Lower lobe of right lung (tissue), 2 donors: Measurements from ENCODE around the gene TNK1. TPM values are rescaled to one million over a fixed set of nuclear protein-coding genes. Genes with fewer than 3 reads are reported as not detected.

Experiments used
- ATAC-seq, 2 donors: fragments of 200-7000 bp; cut with Tn5 transposase; one replicate each; pipeline ENCODE4 v1.9.1; 2020 to 2022; ENCODE audit warnings: mild to moderate bottlenecking in 2 of 2, moderate library complexity in 2 of 2
- DNase-seq: peaks from one replicate; pipeline ENCODE4 v3.0.0-alpha.2; 2020
- H3K27ac ChIP-seq: fragments of 200-600 bp; one replicate; pipeline ENCODE4 v1.8.0; 2022
- H3K27me3 ChIP-seq: fragments of 200-600 bp; one replicate; pipeline ENCODE4 v1.8.0; 2022; ENCODE audit warnings: low read depth
- H3K36me3 ChIP-seq: fragments of 200-600 bp; one replicate; pipeline ENCODE4 v1.8.0; 2022; ENCODE audit warnings: mild to moderate bottlenecking
- H3K4me1 ChIP-seq: fragments of 200-600 bp; one replicate; pipeline ENCODE4 v1.8.0; 2022
- H3K4me3 ChIP-seq: fragments of 200-600 bp; one replicate; pipeline ENCODE4 v1.8.0; 2022; ENCODE audit warnings: mild to moderate bottlenecking
- H3K9me3 ChIP-seq: fragments of 200-600 bp; one replicate; pipeline ENCODE4 v1.8.0; 2022
- intact Hi-C: fragments of 100-400 bp; cut with DNase I; formaldehyde crosslinking; loops from one replicate; pipeline ENCODE4 v1.11.0; 2022
- total RNA-seq: library from RNA; stranded (reverse); fragmentation: NEBNext Ultra II Directional; extraction: Animal tissue kit (Norgen Biotek cat#: 25700); gene quantifications from one replicate; pipeline ENCODE4 v1.2.1, GENCODE V29; 2021
- TF ChIP-seq, protein P1 (sequence below): fragments of 200-600 bp; IDR thresholded peaks from one replicate; pipeline ENCODE4 v1.8.0; 2022; ENCODE audit warnings: antibody characterized with exemption, mild to moderate bottlenecking
- donor health status: DM: no; HTN: yes; CAD: no; lungs with severe emphysema.

TNK1 gene
- total RNA-seq, 1 donor from 2014 or later = 4.1 TPM

GRCh38 chr17:7405350-7406234, 24.7 kb downstream of the TNK1 start:
- no peak for ATAC-seq
- Histone ChIP-seq H3K4me1 (peaks cover 20% of the 10 kb centered on the region), H3K27me3 (no peaks in the 10 kb centered on the region), H3K27ac (peak overlapping the region; percentile 69), H3K9me3 (no peaks in the 10 kb centered on the region), H3K36me3 (no peaks in the 10 kb centered on the region), H3K4me3 (peak overlapping the region; percentile 77)
- DNase-seq = no peak
- TF ChIP-seq, protein P1, sequence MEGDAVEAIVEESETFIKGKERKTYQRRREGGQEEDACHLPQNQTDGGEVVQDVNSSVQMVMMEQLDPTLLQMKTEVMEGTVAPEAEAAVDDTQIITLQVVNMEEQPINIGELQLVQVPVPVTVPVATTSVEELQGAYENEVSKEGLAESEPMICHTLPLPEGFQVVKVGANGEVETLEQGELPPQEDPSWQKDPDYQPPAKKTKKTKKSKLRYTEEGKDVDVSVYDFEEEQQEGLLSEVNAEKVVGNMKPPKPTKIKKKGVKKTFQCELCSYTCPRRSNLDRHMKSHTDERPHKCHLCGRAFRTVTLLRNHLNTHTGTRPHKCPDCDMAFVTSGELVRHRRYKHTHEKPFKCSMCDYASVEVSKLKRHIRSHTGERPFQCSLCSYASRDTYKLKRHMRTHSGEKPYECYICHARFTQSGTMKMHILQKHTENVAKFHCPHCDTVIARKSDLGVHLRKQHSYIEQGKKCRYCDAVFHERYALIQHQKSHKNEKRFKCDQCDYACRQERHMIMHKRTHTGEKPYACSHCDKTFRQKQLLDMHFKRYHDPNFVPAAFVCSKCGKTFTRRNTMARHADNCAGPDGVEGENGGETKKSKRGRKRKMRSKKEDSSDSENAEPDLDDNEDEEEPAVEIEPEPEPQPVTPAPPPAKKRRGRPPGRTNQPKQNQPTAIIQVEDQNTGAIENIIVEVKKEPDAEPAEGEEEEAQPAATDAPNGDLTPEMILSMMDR = no peak
- intact Hi-C loops = no loop called here

DNA sequence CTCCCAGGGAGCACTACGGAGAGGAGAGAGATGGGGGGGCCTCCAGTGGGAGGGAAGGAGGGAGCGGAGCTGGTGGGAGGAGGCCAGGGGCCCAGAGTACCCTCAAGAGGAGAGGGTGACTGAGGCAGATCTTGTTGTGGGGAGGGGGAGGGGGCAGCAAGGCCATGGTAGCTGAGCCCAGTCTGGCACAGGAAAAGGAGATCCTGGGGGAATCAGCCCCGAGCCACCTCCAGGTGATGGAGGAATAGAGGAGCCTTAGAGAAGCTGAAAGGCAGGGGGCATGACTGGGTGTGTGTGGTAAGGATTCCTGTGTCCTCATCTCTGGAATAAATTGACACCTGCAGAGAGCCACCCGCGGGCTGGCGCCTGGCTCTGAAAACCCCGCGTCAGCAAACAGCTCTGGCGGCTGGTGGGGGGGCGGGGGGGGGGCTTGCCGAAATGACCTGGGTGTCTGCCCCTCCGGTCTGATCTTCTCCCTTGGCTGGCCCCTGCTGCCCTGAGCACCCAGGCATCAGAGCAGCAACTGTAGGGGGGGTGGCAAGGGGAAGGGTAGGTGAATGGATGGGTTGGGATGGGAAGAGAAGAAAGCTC, 25.4 kb downstream of the TNK1 start:
- intact Hi-C loops = no loop called here
- H3K27ac ChIP-seq = no peak overlapping the region
- DNase-seq = no peak
- H3K4me1 ChIP-seq = peaks cover 20% of the 10 kb centered on the region
- TF ChIP-seq, protein P1 = no peak
- H3K4me3 ChIP-seq = no peak overlapping the region
- no peaks in the 10 kb centered on the region for H3K9me3 ChIP-seq
- H3K27me3 ChIP-seq = no peaks in the 10 kb centered on the region
- H3K36me3 ChIP-seq = no peaks in the 10 kb centered on the region
- ATAC-seq = no peak

- ATAC-seq = no peak
- Histone ChIP-seq H3K27me3 (no peaks in the 10 kb centered on the region), H3K4me1 (peaks cover 19% of the 10 kb centered on the region), H3K4me3 (no peak overlapping the region), H3K9me3 (no peaks in the 10 kb centered on the region), H3K27ac (no peak overlapping the region), H3K36me3 (no peaks in the 10 kb centered on the region)
- TF ChIP-seq, protein P1 = no peak
- no peak for DNase-seq
- intact Hi-C loops = no loop called here
These were observed 26.2 kb downstream of the TNK1 start for GRCh38 chr17:7407082-7407481.

DNA sequence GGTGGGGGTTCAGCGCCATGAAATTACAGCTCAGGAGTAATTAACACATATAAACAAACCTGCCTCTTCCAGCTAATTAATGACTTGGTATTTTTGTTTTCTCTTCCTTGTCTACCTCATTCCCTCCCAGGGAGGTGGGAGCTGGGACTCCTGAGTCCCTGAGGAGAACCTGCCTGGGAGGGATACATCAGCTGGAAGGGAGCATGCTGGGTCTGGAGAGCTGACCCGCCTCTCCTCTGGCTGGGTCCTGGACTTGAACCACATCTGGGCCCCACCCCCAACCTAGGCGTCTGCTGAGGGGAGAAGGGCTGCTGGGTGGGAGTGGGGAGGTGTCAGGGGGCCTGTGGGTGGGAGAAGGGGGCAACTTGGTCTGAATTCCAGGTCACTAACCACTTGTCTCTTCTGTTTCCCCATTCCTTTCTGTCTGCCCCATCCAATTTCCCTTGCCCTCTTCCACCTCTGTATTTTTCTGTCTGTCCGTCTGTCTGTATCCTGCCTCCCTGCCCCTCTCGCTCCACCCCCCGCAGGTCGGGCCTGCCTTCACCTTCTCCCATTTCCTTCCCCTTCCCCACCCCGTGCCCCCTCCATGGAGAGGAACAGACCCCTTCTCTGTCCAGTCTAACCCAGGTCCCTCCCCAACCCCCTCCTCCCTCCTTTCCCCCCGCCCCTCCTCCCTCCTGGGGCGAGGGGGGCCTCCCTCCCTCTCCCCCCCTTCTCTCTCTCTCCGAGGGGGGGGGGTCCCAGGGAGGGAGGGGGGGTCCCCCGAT, 26.8 kb downstream of the TNK1 start, which contains the start of gene NLGN2:
TSS of gene NLGN2 (plus strand) at position 361 of the 767 bp plus-strand sequence. CDS start 411 bp downstream, outside the sequence.
- Histone ChIP-seq H3K9me3 (no peaks in the 10 kb centered on the region), H3K4me1 (peaks cover 13% of the 10 kb centered on the region), H3K27ac (no peak within 1 kb of the TSS), H3K36me3 (no peaks in the 10 kb centered on the region), H3K27me3 (no peaks in the 10 kb centered on the region), H3K4me3 (no peak within 1 kb of the TSS)
- TF ChIP-seq, protein P1 = no peak
- DNase-seq = no peak
- intact Hi-C loops = no loop called here
- ATAC-seq = no peak

DNA sequence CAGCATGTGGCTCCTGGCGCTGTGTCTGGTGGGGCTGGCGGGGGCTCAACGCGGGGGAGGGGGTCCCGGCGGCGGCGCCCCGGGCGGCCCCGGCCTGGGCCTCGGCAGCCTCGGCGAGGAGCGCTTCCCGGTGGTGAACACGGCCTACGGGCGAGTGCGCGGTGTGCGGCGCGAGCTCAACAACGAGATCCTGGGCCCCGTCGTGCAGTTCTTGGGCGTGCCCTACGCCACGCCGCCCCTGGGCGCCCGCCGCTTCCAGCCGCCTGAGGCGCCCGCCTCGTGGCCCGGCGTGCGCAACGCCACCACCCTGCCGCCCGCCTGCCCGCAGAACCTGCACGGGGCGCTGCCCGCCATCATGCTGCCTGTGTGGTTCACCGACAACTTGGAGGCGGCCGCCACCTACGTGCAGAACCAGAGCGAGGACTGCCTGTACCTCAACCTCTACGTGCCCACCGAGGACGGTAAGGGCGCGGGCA, 27.4 kb downstream of the TNK1 start:
- H3K9me3 ChIP-seq = no peaks in the 10 kb centered on the region
- H3K4me1 ChIP-seq = peaks cover 7% of the 10 kb centered on the region
- DNase-seq (no peak), ATAC-seq (no peak)
- intact Hi-C loops = no loop called here
- TF ChIP-seq, protein P1 = no peak
- no peaks in the 10 kb centered on the region for H3K36me3 ChIP-seq
- no peak overlapping the region for H3K27ac ChIP-seq
- H3K4me3 ChIP-seq = no peak overlapping the region
- no peaks in the 10 kb centered on the region for H3K27me3 ChIP-seq
